Measurements from ENCODE around the gene TEX264.

TEX264 gene

GRCh38 chr3:51657234-51657633 lies 13.8 kb upstream of the TEX264 start:
- Histone ChIP-seq H3K9ac (no peak overlapping the region), H4K20me1 (0 out of 2 replicates have a peak, but pooled peaks cover under 1% of the 10 kb centered on the region), H3K36me3 (peaks cover 88% of the 10 kb centered on the region), H3K27ac (no peak overlapping the region), H3K27me3 (no peaks in the 10 kb centered on the region), H3K4me2 (no peak overlapping the region), H3K9me3 (peaks cover 4% of the 10 kb centered on the region; the same call in 1 of the 2 replicates), H3K4me1 (no peaks in the 10 kb centered on the region), H3K4me3 (no peak overlapping the region)
- no peak for TF ChIP-seq Cebpa-rat (IDR thresholded peaks at IDR 0.05)

- H3K4me1 ChIP-seq, result no peaks in the 10 kb centered on the region
- no peak overlapping the region for H3K4me3 ChIP-seq
- TF ChIP-seq Cebpa-rat (IDR thresholded peaks at IDR 0.05), result no peak
- no peak overlapping the region for H3K9ac ChIP-seq
- no peaks in the 10 kb centered on the region for H3K9me3 ChIP-seq
- H3K27me3 ChIP-seq, result no peaks in the 10 kb centered on the region
- H3K27ac ChIP-seq, result no peak overlapping the region
- H3K4me2 ChIP-seq, result no peak overlapping the region
- 0 out of 2 replicates have a peak, but pooled peaks cover 8% of the 10 kb centered on the region for H4K20me1 ChIP-seq
- H3K36me3 ChIP-seq, result peaks cover 97% of the 10 kb centered on the region
These were observed 11.1 kb upstream of the TEX264 start for GRCh38 chr3:51659942-51660341.

GRCh38 chr3:51662456-51662855 lies 8.6 kb upstream of the TEX264 start:
- Histone ChIP-seq H3K9ac (no peak overlapping the region), H4K20me1 (0 out of 2 replicates have a peak, but pooled peaks cover 8% of the 10 kb centered on the region), H3K36me3 (peaks cover 90% of the 10 kb centered on the region), H3K4me1 (no peaks in the 10 kb centered on the region), H3K4me3 (no peak overlapping the region), H3K9me3 (no peaks in the 10 kb centered on the region), H3K27ac (no peak overlapping the region), H3K27me3 (no peaks in the 10 kb centered on the region), H3K4me2 (no peak overlapping the region)
- no peak for TF ChIP-seq Cebpa-rat (IDR thresholded peaks at IDR 0.05)

GRCh38 chr3:51668756-51669155 lies 2.3 kb upstream of the TEX264 start:
- peaks cover 30% of the 10 kb centered on the region for H3K36me3 ChIP-seq
- no peak overlapping the region for H3K27ac ChIP-seq
- no peak overlapping the region for H3K4me3 ChIP-seq
- no peak for TF ChIP-seq Cebpa-rat (IDR thresholded peaks at IDR 0.05)
- peaks cover 8% of the 10 kb centered on the region for H4K20me1 ChIP-seq
- H3K27me3 ChIP-seq, result no peaks in the 10 kb centered on the region
- peaks cover 40% of the 10 kb centered on the region for H3K4me1 ChIP-seq
- H3K9ac ChIP-seq, result no peak overlapping the region
- 0 out of 2 replicates have a peak overlapping the region, but pooled peaks have one; percentile 2 for H3K4me2 ChIP-seq
- no peaks in the 10 kb centered on the region for H3K9me3 ChIP-seq

GRCh38 chr3:51669241-51670052 lies 1.6 kb upstream of the TEX264 start:
- TF ChIP-seq Cebpa-rat (IDR thresholded peaks at IDR 0.05), result no peak
- peaks cover 43% of the 10 kb centered on the region for H3K4me1 ChIP-seq
- no peaks in the 10 kb centered on the region for H3K27me3 ChIP-seq
- no peak overlapping the region for H3K27ac ChIP-seq
- H3K9ac ChIP-seq, result no peak overlapping the region
- peaks cover 30% of the 10 kb centered on the region for H3K36me3 ChIP-seq
- H3K9me3 ChIP-seq, result no peaks in the 10 kb centered on the region
- no peak overlapping the region for H3K4me3 ChIP-seq
- H4K20me1 ChIP-seq, result peaks cover 14% of the 10 kb centered on the region
- peak overlapping the region; percentile 89; the same call in 1 of the 2 replicates for H3K4me2 ChIP-seq

GRCh38 chr3:51670053-51670822 lies 814 bp upstream of the TEX264 start:
- Histone ChIP-seq H4K20me1 (peaks cover 22% of the 10 kb centered on the region), H3K4me3 (peak overlapping the region; percentile 91), H3K9ac (peak overlapping the region; percentile 89; the same call in 1 of the 2 replicates), H3K27me3 (no peaks in the 10 kb centered on the region), H3K9me3 (no peaks in the 10 kb centered on the region), H3K36me3 (peaks cover 32% of the 10 kb centered on the region), H3K4me2 (peak overlapping the region; percentile 89), H3K27ac (peak overlapping the region; percentile 92; the same call in 1 of the 2 replicates), H3K4me1 (peaks cover 43% of the 10 kb centered on the region)
- TF ChIP-seq Cebpa-rat (IDR thresholded peaks at IDR 0.05), result no peak

GRCh38 chr3:51671734-51672475 lies 853 bp downstream of the TEX264 start:
- Histone ChIP-seq H3K36me3 (peaks cover 39% of the 10 kb centered on the region), H4K20me1 (peaks cover 38% of the 10 kb centered on the region), H3K4me1 (peaks cover 43% of the 10 kb centered on the region), H3K9ac (peak overlapping the region; percentile 89), H3K4me2 (peak overlapping the region; percentile 89), H3K27me3 (no peaks in the 10 kb centered on the region), H3K4me3 (peak overlapping the region; percentile 91), H3K9me3 (no peaks in the 10 kb centered on the region), H3K27ac (peak overlapping the region; percentile 92)
- no peak for TF ChIP-seq Cebpa-rat (IDR thresholded peaks at IDR 0.05)

GRCh38 chr3:51673181-51673801 lies 2.2 kb downstream of the TEX264 start:
- no peak for TF ChIP-seq Cebpa-rat (IDR thresholded peaks at IDR 0.05)
- Histone ChIP-seq H3K4me2 (peak overlapping the region; percentile 89), H3K36me3 (peaks cover 46% of the 10 kb centered on the region), H3K9me3 (no peaks in the 10 kb centered on the region), H3K27ac (no peak overlapping the region), H4K20me1 (peaks cover 51% of the 10 kb centered on the region), H3K4me1 (peaks cover 43% of the 10 kb centered on the region), H3K9ac (peak overlapping the region; percentile 15; the same call in 1 of the 2 replicates), H3K4me3 (no peak overlapping the region), H3K27me3 (no peaks in the 10 kb centered on the region)

Measured in BLaER1 (cell line).